Activated naive CD4-positive, alpha-beta T cell treated with anti-CD3 and anti-CD28 coated beads, Interleukin-2, amount 10 ng/mL, durations not matched to agents 7 days and 5 days (primary cell): ENCODE results near the gene UPK2.

Experiments
- CTCF ChIA-PET: fragments of 350-600 bp; sonication (Branson Sonifier 250); formaldehyde crosslinking; loops from one replicate; lab custom pipeline; 2021; ENCODE audit warnings: antibody characterized with exemption; lab: Charles Lee
- DNase-seq: peaks from one replicate; pipeline ENCODE4 v3.0.0-alpha.2; 2020
- H3K27ac Mint-ChIP-seq: one replicate; pipeline ENCODE4 v1.8.0; 2021; ENCODE audit warnings: mild to moderate bottlenecking, moderate library complexity, mixed read lengths
- H3K27me3 Mint-ChIP-seq: one replicate; pipeline ENCODE4 v1.8.0; 2021; ENCODE audit warnings: mild to moderate bottlenecking, mixed read lengths
- H3K36me3 Mint-ChIP-seq: one replicate; pipeline ENCODE4 v1.8.0; 2021; ENCODE audit warnings: mixed read lengths
- H3K4me1 Mint-ChIP-seq: one replicate; pipeline ENCODE4 v1.8.0; 2021; ENCODE audit warnings: mixed read lengths
- H3K4me3 Mint-ChIP-seq: one replicate; pipeline ENCODE4 v1.8.0; 2021; ENCODE audit warnings: mild to moderate bottlenecking, moderate library complexity, mixed read lengths
- H3K9me3 Mint-ChIP-seq: one replicate; pipeline ENCODE4 v1.8.0; 2021; ENCODE audit warnings: mixed read lengths

The UPK2 gene

DNA sequence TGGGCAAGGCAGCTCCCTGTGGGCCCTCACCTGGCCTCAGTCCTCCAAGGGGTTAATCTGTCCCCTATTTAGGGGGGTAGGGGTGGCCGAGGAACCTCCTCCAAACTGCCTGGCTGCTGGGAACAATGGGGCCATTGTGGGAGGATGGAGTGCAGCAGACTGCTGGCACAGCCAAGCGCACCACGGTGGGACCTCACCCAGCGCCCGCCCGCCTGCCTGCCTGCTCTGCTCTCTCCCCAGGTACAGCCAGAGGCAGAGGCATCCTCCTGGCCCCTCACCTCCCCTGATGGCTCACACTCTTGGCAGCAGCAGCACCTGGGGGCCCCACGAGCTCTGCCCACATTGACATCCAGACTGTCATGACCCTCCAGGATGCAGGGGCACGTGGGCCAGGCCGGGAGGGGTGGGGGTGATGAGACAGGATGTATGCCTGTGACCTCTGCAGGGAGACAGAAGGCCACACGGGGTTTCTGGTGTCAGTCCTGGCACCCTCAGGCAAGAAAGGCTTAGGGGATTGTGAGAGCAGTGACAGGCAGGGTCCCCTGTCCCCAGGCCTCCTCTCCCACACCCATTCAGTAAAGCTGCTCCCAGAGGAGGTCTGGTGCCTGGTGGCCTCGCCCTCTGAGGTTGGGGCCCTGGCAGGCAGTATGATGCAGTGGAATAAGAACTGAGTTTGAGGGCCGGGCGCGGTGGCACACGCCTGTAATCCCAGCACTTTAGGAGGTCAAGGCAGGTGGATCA, 41.8 kb upstream of the UPK2 start:
- DNase-seq = peak; percentile 89
- H3K36me3 Mint-ChIP-seq = peaks cover 43% of the 10 kb centered on the region
- H3K27ac Mint-ChIP-seq = peak overlapping the region; percentile 99
- no peaks in the 10 kb centered on the region for H3K27me3 Mint-ChIP-seq
- peak overlapping the region; percentile 73 for H3K4me3 Mint-ChIP-seq
- no peaks in the 10 kb centered on the region for H3K9me3 Mint-ChIP-seq
- CTCF ChIA-PET = interaction anchor here (0.8 to 12.9 kb wide), 5 partner anchors 13 to 1860 kb away, joined by 3 to 232 read pairs (median 3); partner anchors contain the start of gene BCL9L
- H3K4me1 Mint-ChIP-seq = peaks cover 88% of the 10 kb centered on the region

DNA sequence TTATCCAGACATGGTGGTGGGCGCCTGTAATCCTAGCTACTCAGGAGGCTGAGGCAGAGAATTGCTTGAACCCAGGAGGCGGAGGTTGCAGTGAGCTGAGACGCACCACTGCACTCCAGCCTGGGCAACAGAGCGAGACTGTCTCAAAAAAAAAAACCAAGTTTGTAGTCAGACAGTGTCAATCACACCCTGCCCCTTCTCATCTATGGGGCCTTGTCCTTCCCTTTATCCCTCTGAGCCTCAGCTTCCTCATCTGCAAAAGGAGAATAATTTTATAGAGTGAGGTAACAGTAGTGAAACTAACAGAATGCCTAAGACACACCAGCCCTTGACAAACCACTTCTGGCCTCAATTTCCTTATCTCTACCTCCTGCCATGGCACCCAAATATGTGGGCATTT, 41.1 kb upstream of the UPK2 start:
- peak overlapping the region; percentile 73 for H3K4me3 Mint-ChIP-seq
- peaks cover 91% of the 10 kb centered on the region for H3K4me1 Mint-ChIP-seq
- no peak for DNase-seq
- peak overlapping the region; percentile 99 for H3K27ac Mint-ChIP-seq
- H3K27me3 Mint-ChIP-seq = no peaks in the 10 kb centered on the region
- H3K9me3 Mint-ChIP-seq = no peaks in the 10 kb centered on the region
- peaks cover 47% of the 10 kb centered on the region for H3K36me3 Mint-ChIP-seq
- CTCF ChIA-PET = interaction anchor here (0.8 to 12.9 kb wide), 2 partner anchors 12 to 1861 kb away, joined by 3 to 232 read pairs; partner anchors contain the start of gene BCL9L

DNA sequence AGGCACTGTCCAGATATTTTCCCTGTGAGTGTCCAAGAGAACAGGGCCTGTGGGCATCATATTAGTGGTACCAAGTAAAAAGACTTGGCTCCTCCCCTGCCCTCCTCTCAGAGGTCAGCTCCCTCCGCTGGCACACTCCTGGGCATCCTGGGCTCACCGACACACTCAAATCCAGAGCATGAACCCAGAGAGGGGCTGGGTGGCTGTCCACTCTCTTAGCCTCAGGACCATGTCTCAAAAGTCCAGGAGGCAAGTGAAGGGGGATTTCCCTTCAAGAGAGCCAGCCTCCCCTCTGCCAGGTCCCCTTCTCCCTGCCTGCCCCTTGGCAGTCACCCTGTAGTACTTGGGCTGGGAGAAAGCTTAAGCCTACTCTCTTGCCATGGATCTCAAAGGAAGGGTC, 40.7 kb upstream of the UPK2 start:
- Mint-ChIP-seq H3K27ac (peak overlapping the region; percentile 99), H3K27me3 (no peaks in the 10 kb centered on the region), H3K4me1 (peaks cover 95% of the 10 kb centered on the region), H3K4me3 (peak overlapping the region; percentile 73), H3K9me3 (no peaks in the 10 kb centered on the region), H3K36me3 (peaks cover 51% of the 10 kb centered on the region)
- no peak for DNase-seq
- CTCF ChIA-PET = interaction anchor here (12.9 kb wide), 1 partner anchor 11 kb away, joined by 232 read pairs; the partner anchor contains the start of gene BCL9L

DNA sequence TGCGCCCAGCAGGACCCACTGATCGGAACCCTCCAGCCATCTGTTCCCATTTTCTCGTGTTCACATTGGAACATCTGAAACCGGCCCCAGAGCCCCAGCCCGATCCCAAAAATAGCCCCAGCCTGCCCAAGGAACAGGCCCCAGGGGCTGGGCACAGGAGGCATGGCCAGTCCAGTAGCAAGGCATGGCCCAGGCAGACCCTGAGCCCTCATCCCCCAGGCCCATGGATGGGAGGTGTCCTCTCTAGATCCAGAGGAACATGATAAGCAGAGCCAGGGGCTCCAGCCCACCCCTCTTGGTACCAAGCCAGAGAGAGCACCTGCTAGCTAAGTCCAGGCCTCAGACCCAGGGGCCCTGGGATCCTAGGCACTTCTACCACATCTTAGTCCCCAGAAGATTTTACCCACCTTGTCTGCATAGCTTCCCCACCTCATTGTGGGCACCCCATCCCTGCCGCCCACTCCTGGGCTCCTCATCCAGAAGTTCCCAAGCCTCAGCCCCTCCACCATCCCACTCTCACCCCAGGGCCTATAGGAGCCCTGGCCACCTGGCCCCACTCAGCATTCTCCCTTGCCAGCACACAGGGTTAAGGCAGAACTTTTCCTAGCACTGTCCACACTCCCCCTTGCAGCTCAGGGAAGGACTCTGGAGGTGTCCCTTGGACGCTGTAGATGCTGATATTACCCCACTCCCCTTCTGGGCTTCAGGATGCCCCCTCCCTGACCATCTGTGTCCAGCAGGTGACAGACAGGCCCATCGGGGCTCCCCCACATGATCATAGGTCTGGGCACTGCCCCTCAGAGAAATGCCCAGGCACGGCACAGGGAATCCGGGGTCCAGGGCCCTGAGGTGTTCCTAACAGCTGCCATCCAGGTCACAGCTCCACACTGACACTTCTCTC, 39.9 kb upstream of the UPK2 start:
- H3K4me1 Mint-ChIP-seq = peaks cover 97% of the 10 kb centered on the region
- peak overlapping the region; percentile 99 for H3K27ac Mint-ChIP-seq
- H3K9me3 Mint-ChIP-seq = no peaks in the 10 kb centered on the region
- DNase-seq = no peak
- peaks cover 55% of the 10 kb centered on the region for H3K36me3 Mint-ChIP-seq
- H3K4me3 Mint-ChIP-seq = peak overlapping the region; percentile 21
- CTCF ChIA-PET = interaction anchor here (1.2 to 12.9 kb wide), 3 partner anchors 10 to 13 kb away, joined by 4 to 232 read pairs (median 4); partner anchors contain the start of gene BCL9L
- H3K27me3 Mint-ChIP-seq = no peaks in the 10 kb centered on the region

DNA sequence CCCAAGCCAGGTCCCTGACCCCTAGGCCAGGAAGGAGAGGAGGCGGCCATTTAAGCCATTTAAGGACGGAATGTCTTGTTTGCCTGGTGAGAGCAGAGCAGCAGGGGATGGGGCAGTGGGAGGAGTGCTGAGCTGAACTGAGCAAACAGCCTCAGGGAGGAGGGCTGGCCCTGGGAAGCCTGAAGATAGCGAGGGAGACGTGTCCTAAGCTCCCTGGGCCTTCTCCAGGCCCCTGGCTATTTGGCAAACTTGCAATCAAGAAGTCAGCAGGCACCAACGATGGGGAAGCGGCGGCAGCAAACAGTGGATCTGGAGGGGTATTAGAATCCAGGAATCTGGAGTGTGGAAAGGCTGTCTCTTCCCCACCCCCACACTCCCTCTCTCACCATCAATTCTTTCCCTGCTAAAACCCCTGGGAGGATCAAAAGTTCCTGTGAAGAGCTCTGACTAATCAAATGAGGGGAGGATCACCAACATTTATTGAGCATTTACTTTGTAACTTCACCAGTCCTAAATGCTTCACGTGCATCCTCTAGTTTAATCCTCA, 39.2 kb upstream of the UPK2 start:
- Mint-ChIP-seq H3K4me3 (peak overlapping the region; percentile 96), H3K9me3 (no peaks in the 10 kb centered on the region), H3K36me3 (peaks cover 56% of the 10 kb centered on the region), H3K27me3 (no peaks in the 10 kb centered on the region), H3K4me1 (peaks cover 96% of the 10 kb centered on the region), H3K27ac (peak overlapping the region; percentile 99)
- DNase-seq = no peak
- CTCF ChIA-PET = interaction anchor here (1.1 to 2.1 kb wide), 3 partner anchors 8 to 13 kb away, joined by 3 to 4 read pairs (median 4); no protein-coding TSS in a partner anchor

DNA sequence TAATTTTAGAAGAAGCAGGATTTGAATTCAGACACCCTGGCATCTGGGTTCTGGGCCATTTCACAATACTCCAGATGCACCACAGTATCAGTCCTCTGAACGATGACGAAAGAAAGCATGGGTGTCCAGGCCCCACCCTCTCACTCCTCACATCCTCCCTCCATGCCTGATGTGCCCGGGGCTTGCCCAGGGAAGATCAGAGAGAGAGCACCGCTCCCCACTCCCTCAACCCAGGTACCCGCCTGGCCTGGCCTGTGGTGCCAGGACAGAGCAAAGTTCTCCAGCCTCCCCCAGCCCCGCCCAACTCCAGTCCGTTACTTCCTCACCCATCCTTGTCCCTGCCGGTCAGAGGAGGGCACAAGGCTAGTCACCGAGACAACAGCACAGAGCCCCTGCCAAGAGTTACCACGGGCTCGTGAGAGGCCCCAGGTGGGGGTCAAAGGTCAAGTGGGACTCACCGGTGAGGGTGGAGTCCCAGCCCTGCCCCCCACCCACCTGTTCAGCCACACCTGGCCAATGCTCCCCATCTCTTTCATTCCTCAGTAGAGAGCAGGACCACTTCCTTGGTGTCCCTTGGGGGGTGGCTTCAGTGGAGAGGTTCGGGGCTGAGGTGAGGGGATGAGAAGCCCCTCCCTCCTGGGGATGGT, 38.5 kb upstream of the UPK2 start:
- H3K27me3 Mint-ChIP-seq = no peaks in the 10 kb centered on the region
- peak; percentile 72 for DNase-seq
- H3K9me3 Mint-ChIP-seq = no peaks in the 10 kb centered on the region
- peak overlapping the region; percentile 99 for H3K27ac Mint-ChIP-seq
- peaks cover 52% of the 10 kb centered on the region for H3K36me3 Mint-ChIP-seq
- CTCF ChIA-PET = interaction anchor here (1.1 to 2.1 kb wide), 3 partner anchors 9 to 12 kb away, joined by 3 to 4 read pairs (median 4); no protein-coding TSS in a partner anchor
- H3K4me1 Mint-ChIP-seq = peaks cover 90% of the 10 kb centered on the region
- H3K4me3 Mint-ChIP-seq = peak overlapping the region; percentile 96

DNA sequence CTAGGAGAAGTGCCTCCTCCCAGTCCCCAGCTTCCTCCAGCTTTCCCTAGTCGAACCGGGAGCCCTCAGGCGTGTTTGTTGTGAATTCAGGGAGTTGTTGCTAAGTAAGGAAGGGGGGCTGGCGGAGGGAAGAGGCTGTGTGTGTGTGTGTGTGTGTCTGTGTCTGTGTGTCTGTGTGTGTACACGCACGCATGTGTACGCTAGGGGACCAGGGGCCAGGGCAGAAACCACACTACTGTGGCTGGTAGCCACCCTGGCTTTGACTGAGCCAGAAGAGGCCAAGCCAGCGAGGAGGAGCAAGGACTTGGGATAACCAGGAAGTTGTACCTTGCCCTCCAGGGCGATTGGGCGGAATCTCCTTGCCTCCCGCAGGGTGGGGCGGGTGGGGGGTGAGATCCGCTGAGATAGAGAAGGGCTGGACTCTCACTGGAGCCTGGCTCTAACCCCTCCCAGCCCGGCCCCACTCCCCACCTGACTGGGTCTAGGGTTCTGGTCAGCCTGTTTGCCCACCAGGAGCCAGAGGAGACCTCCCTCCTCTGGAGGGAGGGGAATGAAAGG, 37.9 kb upstream of the UPK2 start:
- H3K4me3 Mint-ChIP-seq = peak overlapping the region; percentile 96
- H3K36me3 Mint-ChIP-seq = peaks cover 56% of the 10 kb centered on the region
- peak; percentile 65 for DNase-seq

DNA sequence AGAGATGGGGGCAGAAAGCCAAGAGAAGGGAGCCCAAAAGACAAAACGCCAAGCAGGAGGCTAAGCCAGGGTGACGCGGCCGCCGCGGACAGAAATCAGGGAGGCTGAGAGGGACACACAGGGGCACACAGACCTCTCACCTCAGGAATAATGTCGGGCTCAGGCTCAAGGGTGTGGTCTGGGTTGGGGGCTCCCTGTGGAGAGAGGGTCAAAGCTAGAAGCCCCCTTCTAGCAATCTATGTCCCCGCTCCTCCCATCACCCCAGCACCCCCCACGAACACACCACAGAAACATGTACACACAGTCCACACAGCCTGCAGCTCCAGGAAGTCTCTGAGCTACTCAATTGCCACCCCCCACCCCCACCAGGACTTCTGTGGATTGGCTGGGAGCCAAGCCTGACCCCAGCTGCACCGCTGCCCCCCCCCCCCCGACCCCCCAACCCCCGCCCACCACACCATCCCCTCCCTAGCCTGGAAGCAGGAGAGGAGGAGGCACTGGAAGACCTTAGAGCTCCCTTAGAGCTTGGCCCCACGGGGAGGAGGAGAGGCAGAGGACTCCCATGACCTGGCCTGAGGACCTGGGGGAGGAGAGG, 37.3 kb upstream of the UPK2 start:
- Mint-ChIP-seq H3K27me3 (no peaks in the 10 kb centered on the region), H3K27ac (peak overlapping the region; percentile 99), H3K9me3 (no peaks in the 10 kb centered on the region), H3K4me1 (peaks cover 89% of the 10 kb centered on the region), H3K36me3 (peaks cover 62% of the 10 kb centered on the region), H3K4me3 (peak overlapping the region; percentile 96)
- peak; percentile 52 for DNase-seq
- CTCF ChIA-PET = no interaction called here

More for the DNA sequence above, 37.9 kb upstream of the UPK2 start:
- Mint-ChIP-seq H3K9me3 (no peaks in the 10 kb centered on the region), H3K27me3 (no peaks in the 10 kb centered on the region), H3K4me1 (peaks cover 87% of the 10 kb centered on the region), H3K27ac (peak overlapping the region; percentile 99)
- CTCF ChIA-PET = interaction anchor here (1.1 to 2.1 kb wide), 2 partner anchors 8 to 10 kb away, joined by 3 to 4 read pairs; no protein-coding TSS in a partner anchor

DNA sequence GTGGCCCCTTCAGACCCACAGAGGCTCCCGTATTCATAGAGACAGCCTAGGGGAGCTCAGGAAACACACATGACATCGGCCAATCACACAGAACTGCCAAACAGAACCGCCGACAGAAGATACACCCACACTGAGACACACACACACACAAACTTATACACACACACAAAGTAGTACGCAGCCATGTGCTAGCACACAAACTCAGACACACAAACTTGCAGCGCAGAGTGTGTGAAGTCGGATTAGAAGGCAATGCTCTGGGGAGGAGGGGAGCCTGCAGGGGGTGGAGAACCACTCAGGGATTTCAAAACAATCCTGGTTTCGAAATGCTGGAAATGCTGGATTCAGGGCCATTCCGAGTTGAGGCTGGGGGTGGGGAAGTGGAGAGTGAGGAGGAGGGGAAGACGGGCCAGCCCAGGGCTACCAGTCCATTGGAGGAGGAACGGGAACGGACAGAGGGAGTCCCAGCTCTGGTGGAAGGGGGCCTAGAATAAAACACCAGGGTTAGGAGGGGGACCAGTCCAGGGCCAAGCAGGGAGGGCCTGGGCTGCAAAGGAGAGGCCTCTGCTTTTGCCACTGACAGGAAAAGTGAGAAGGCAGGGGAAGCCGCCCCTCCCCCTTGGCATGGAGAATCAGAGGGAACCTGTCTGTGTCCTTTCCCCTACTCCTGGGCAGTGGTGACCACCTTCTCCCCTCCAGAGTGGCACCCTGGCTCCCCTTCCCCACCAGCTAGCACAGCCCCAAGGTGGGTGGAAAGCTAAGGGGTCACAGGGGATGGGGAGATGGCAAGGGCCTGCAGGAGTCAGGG, 34.8 kb upstream of the UPK2 start:
- Mint-ChIP-seq H3K9me3 (no peaks in the 10 kb centered on the region), H3K4me3 (peak overlapping the region; percentile 96), H3K4me1 (peaks cover 66% of the 10 kb centered on the region), H3K27ac (peak overlapping the region; percentile 83), H3K36me3 (peaks cover 61% of the 10 kb centered on the region), H3K27me3 (peaks cover 2% of the 10 kb centered on the region)
- CTCF ChIA-PET = interaction anchor here (10.5 kb wide), 1 partner anchor 12 kb away, joined by 232 read pairs; no protein-coding TSS in a partner anchor
- peak; percentile 31 for DNase-seq

DNA sequence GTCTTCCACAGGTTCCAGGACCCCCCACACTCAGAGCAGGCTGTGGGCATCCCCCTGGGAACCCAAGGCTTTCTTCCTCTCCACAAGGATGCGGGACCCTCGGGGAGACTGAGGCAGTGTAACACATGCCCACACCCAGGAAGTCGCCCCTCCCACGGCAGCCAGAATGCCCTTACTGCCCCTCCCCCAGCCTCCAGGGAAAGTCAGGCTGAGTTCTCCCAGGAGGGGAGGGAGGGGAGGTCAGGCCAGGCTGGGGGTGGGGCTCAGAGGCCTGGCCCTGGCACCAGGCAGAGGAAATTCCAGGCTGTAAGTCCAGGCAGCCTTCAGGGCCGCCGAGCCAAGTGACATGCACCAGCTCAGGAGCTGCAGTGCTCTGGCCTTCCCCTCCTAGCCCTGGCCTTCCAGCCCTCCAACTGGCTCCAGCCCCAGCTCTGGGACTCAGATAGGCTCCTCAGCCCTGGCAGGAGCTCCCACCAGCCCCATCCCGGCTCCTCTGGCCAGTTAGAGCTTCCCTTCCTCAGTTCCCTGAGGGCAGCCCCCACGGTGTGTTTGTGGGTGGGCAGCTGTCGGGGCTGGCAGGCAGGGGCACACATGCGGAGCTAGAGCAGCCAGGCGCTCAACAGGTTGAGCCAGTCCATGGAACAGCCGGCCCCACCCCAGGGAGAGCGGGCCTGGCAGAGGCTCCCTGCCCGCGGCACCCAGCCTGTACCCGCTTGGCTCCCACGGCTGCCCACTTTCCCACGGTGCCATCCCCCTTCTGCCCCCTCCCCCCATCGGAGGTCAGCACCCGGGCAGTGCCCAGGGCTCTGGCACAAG, 34.0 kb upstream of the UPK2 start:
- Mint-ChIP-seq H3K9me3 (no peaks in the 10 kb centered on the region), H3K27me3 (peaks cover 4% of the 10 kb centered on the region), H3K4me3 (peak overlapping the region; percentile 96), H3K4me1 (peaks cover 66% of the 10 kb centered on the region), H3K27ac (no peak overlapping the region), H3K36me3 (peaks cover 55% of the 10 kb centered on the region)
- peak; percentile 37 for DNase-seq
- CTCF ChIA-PET = interaction anchor here (10.5 kb wide), 1 partner anchor 12 kb away, joined by 232 read pairs; no protein-coding TSS in a partner anchor

DNA sequence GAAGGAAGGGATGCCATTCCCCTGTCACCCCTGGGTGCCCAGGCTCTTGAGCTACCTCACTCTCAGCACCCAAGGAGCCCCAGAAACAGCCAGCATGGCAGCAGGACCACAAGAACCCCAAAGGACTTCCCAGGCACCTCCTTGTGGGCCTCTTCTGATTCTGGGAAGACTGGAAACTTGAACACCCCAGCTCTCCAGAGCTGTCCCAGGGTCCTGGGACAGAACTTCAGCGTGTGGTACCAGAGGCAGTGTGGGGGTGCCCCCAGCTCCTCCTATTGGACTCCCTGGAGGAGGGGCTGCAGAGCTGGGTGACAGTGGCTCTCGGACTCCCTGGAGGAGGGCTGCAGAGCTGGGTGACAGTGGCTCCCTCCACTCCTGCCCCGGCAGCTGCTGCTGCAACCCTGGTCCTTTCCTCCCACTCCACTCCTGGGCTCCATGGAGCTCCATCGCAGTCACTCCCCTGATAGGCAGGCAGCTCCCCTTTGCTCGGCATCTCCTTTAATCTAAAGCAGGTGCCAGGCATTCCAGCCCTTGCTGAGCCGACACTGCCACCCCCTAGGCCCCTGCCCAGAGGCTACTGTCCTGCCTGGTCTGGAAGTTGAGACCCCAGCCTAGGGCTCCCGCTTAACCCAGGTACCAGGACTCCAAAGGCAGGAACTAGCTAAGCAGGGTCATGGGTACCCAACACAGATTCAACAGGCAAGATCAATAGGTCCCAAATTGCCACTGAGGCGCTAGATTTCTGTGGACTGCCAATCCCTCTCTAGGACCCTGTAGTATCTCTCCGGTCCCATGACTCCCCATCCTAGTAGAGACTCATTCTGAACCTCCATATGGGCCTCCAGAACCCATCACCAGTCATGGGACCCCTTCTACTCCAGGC, 33.1 kb upstream of the UPK2 start:
- Mint-ChIP-seq H3K4me1 (peaks cover 66% of the 10 kb centered on the region), H3K36me3 (peaks cover 46% of the 10 kb centered on the region), H3K9me3 (no peaks in the 10 kb centered on the region), H3K27ac (peak overlapping the region; percentile 87), H3K4me3 (peak overlapping the region; percentile 96), H3K27me3 (peaks cover 4% of the 10 kb centered on the region)
- CTCF ChIA-PET = interaction anchor here (0.8 to 10.5 kb wide), 3 partner anchors 13 to 233 kb away, joined by 3 to 232 read pairs (median 3); no protein-coding TSS in a partner anchor
- no peak for DNase-seq
